ENCODE data around the gene GJA3.

Gene GJA3

DNA sequence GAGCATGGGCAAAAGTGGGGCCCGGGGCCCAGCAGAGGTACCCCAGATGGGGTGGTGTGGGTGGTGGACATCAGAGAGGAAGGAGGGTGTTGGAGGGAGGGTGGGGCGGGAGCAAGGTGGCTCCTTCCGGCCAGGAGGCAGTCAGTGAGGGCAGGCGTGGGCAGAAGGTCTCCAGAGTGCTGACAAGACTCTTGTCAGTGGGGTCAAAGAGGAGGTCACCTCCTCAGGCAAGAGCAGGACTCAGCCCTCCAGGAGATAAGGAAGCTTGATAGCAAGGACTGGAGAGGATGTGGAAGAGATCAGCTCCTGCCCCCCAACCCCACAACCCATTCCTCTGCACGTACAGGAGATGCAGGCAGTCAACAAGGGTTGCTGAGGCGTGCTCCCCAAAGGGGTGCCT lies 9.8 kb downstream of the GJA3 start:
- DNase-seq (ENCODE audit: low read depth), result no peak

DNA sequence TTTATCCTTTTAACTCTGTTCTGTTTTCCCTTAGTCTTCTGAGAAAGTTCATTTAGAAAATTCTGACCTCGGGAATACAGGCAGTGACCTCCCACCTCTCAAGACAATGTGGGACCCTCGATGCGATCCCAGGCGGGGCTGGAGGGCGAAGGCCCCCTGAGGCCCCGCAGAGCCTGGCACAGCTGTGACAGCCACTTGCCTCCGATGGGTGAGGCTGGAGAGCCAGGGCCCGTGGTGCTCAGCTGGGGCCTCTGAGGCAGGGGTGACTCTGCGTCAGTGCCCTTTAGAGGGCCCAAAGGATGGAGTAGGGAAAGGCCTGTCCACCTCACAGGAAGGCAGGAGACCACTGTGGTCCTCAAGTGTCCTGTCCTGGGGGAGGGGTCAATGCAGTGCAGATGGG lies 10.3 kb downstream of the GJA3 start:
- DNase-seq (ENCODE audit: low read depth), result no peak

DNA sequence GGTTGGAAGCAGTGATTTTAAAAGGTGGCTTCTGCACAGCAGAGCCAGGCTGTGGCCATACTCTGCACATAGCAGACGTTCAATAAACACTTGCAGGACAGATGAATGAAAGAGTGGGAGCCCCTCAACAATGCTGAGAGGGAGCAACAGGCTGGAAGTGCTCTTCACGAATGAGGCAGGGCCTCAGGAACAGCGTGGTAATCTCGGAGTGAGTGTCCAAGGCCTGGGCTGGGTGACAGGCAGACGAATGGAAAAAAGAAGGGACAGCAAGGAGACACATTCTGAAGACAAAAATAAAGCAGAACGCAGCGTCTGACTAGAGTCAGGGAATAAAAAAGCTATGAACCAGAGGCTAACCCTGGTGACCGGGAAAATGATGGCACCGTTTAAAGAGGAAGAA lies 11.1 kb downstream of the GJA3 start:
- DNase-seq (ENCODE audit: low read depth), result no peak

DNA sequence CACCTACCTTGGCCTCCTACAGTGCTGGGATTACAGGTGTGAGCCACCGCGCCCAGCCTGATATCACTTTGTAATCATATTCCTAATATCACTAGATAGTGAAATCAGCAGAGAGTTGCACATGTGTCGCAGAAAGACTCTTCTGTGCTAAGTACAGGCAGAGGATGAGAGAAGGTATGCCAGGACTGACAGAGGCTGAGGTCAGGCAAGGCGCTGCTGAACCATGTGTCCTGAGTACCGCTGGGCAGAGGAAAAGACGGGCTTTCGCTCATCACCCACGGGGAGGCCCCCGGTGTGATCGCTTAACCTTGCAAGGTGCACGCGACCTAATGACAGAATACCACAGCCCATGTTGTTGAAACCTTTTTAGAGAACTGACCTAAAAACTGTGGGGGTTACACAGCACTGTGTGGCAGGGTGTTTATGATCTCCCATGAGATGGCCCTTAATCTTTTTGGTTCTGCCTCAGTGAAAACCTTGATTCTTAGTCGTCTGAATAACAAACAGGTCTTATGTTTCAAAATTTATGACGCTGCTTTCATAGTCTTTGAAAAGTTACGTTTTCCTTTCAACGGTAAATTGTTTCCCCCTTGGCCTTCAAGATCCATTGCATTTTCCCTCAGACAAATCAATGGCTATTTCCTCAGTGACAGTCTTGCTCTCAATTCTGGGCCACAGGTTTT lies 12.2 kb downstream of the GJA3 start:
- no peak for DNase-seq (ENCODE audit: low read depth)

DNA sequence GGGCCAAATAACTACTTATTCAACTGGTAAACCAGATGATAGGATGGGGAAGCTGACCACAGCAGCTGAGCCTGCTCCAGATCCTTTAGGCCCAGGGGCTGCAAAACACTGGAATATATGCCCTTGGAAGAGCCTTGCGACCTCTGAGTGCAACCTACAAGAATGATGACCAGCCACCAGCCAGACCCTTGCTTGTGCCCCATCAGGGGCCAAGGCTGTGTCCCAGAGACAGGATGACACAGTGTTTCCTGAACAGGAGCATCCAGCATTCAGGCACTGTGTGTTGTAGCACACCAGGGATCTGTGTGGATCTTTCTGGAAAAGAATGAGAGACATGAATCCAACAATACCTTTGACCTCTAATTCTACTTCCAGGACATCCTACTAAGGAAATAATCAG lies 14.5 kb downstream of the GJA3 start:
- no peak for DNase-seq (ENCODE audit: low read depth)

DNA sequence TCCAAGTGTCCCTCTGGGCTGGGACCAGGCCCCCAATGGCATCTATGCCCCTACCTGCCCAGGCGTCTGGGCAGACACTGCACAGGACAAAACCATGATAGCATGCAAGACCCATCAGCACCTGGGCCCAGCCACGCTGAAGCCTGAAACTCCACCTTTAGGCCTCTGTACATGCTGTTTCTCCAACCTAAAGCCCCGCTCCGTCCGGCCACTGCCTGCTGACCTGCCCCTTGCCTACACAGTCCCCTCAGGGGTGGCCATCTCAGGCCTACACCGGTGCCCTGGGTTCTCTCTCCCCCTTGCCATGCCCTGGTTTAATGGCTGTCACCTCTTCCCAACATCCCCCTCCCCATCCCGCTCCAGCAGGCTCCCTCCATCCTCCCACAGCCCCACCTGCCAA lies 15.3 kb downstream of the GJA3 start:
- DNase-seq (ENCODE audit: low read depth), result no peak

DNA sequence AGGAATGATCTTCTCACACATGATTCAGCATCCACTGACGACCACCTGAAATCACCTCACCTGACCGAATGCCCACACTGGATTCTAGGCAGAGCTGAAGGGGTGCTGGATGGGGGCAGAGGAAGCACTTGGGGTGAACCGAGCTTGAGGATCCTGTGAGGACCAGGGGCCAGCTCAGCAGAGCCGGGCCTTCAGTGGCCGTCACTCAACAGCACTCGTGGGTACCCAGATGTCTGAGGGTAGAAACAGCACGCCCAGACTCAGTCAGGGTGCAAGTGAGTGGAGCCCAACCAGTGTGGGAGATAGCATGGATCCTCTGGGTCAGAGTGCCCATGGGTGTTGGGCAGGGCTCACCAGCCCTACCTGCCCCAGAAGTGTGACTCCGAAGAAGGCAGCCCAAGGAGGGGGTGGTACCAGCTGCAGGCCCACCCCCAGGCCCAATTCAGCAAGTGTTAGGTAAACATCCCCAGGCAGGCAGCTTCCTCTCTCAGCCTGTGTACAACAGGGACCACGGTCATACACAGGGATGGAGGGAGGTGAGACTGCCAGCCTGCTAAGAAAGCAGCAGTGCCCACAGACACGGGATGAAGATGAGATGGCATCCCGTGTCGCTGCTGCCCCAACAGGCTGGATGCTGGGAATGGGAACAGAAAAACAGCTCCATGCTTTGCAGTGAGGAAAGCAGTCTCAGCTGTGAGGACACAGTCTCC lies 16.6 kb downstream of the GJA3 start:
- no peak for DNase-seq (ENCODE audit: low read depth)

DNA sequence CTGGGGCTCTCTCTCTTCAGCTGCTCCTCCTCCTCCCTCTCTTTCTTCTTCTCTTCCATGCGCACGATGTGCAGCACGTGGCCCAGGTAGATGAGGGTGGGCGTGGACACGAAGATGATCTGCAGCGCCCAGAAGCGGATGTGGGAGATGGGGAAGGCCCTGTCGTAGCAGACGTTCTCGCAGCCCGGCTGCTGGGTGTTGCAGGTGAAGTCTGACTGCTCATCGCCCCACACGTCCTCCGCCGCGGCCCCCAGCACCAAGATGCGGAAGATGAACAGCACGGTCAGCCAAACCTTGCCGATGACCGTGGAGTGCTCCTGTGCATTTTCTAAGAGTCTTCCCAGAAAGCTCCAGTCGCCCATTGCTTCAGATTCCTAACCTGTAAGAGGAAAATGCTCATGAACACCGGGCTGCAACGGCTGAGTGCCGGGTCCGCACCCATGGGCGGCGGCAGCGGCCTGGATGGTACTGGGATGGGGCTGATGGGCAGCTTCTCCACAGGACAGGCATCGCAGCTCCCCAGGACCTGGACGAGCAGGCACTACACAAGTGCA lies 17.8 kb downstream of the GJA3 start:
- DNase-seq (ENCODE audit: low read depth), result no peak

DNA sequence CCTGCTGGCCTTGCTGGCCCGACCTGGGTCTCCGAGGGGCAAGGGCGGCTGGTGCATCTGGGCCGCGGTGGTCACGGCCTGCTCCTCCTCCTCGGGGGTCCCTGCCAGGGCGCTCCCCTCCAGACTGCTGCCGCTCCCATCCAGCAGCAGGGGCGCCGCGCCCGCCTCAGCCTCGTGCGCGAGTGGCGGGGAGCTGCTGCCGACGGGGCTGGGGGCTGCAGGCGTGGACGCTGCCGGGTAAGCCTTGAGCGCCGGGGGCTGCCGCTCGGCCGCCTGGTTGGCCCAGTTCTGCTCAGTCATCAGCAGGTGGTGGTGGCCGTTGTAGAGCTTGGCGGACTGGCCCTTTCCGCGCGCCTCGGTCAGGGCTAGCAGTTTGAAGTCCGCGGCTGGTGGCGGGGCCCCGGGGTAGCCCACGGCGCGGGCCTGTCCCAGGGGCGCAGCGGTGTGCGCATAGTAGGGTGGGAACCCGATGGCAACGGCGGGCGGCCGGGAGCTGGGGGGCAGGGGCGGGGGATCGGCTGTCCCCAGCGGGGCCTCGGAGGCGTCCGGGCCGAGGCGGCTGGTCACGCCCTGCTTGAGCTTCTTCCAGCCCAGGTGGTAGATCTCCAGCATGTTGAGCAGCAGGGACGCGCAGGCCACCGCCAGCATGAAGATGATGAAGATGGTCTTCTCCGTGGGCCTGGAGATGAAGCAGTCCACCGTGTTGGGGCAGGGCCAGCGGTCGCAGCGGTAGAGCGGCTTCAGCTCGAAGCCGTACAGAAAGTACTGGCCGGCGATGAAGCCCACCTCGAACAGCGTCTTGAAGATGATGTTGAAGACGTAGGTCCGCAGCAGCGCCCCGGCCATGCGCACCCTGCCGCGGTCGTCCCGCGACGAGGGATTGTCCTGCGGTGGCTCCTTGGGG lies 18.6 kb downstream of the GJA3 start:
- DNase-seq (ENCODE audit: low read depth), result no peak

DNA sequence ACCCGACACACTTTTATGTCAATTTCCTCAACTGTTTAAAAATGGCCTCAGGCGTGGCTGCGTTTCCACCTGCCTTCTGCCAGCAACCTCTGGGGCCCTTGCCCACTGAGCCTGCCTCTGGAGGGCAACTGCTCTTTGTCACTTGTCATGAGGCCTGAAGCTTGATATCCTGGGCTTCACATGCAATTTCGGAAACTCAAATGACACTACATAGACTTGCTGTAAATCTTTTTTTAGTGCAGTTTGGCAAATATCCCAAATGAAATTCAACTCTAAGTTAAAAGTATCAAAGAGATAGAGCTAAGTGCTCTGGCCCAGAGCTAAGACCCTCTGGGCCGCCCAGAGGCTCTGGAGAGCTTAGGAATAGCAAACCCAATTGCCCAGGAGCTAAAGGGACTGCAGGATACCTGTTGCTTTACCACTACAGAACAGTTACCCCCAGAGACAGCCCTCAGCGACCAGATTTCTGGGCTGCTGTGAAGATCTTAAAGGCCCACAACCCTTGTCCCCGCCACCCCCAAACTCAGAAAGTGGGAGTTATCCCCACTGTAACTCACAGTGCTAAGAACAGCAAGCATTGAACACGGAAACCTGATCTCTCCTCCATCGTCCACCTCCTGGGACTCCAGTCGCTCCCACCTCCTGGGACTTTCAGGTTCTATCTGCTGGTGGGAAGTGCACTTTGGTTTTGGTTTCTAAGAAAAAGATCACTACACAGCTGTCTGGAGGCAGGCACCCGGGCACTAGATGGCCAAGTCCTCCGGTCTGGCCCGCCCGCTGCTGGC lies 19.4 kb downstream of the GJA3 start:
- DNase-seq (ENCODE audit: low read depth), result no peak

DNA sequence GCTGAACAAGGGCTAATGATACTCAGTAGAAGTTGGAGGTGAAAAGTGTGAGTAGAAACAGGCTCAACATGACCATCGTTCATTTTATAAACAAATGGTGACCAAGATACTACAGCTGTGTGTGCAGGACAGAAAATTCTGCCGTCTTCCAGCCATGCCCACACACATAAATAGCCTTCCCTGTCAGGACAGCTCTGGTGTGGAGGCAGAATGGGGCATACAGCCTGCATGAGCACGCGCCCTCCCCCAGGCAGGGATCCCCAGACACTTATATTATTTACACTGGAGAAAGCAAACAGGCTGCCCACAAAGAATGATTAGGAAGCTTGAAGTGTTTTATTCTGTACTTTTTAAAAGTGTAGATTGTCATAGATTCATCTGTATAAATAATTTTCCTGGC lies 20.4 kb downstream of the GJA3 start:
- no peak for DNase-seq (ENCODE audit: low read depth)

DNA sequence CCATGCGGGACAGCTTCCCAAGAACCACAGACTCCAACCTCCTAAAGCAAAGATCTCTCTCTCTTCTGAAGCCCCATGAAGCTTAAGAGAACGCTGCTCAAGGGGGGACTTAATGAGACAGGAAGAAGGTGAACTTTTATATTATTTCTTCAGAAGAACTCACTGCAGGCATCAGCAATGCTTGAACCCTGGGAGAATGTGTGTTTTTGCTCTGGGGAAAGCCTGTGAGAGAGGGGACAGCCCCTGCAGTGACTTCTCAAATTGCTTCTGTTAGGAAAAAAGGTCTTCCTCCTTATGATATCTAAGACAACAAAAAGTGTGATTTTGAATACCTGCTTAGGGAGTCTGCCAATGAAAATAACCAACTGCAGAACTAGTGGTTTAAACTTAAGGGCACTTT lies 23.0 kb downstream of the GJA3 start:
- DNase-seq (ENCODE audit: low read depth), result no peak

DNA sequence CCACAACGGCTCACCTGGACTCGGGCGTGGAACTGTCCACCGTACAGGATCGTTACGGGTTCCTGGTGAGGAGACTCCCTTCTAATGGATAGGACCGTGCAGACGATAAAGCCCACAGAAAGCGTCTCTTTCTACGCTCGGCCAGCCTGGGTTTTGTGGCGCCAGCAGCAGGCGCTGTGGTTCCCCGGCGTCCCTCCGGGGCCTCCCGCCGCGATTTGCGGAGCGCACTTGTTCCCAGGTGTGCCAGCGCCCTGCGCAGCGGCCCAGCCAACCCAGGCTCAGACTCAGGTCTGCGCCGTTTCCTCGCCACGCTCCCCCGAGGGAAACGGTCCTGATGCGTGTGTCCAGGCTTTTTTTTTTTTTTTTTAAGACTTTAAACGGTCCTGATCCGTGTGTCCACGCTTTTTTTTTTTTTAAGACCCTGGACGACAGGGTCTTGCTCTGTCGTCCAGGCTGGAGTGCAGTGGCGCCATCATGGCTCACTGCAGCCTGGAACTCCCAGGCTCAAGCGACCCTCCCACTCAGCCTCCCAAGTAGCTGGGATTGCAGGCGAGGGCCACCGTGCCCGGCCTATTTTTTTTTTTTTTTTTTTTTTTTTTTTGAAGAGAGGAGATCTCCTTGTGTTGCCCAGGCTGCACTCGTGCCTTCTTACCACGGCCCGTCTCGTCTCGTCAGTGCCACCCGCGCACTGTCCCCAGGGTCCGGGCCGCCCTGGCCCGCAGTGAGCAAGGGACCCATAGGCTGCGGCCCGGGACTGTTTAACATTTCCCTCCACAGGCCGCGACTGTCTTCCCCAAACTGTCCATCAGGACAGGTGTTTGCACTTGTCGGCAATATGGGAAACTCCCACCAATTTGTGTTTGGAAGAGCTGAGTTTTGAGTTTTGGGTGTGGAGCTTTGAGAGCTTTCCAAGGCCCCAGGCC lies 23.8 kb downstream of the GJA3 start:
- DNase-seq (ENCODE audit: low read depth), result no peak

DNA sequence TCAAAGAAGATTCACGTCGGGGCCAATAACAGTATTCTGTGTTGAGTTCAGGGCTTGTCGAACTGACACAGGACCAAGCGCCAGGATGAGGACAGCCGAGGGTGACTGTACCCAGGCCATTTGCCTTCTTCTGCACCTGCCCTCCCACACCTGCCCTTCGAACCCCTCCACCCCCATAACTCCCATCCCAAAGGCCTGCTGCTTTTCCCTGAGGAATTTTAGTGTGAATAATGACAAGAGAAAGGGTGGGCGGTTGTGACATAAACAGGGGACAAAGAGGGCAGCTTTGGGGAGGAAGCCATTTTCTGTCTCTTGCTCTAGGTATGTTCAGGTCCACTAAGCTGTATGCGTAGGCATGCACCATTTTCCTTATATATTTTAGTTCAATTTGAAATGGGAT lies 26.1 kb downstream of the GJA3 start:
- no peak for DNase-seq (ENCODE audit: low read depth)

DNA sequence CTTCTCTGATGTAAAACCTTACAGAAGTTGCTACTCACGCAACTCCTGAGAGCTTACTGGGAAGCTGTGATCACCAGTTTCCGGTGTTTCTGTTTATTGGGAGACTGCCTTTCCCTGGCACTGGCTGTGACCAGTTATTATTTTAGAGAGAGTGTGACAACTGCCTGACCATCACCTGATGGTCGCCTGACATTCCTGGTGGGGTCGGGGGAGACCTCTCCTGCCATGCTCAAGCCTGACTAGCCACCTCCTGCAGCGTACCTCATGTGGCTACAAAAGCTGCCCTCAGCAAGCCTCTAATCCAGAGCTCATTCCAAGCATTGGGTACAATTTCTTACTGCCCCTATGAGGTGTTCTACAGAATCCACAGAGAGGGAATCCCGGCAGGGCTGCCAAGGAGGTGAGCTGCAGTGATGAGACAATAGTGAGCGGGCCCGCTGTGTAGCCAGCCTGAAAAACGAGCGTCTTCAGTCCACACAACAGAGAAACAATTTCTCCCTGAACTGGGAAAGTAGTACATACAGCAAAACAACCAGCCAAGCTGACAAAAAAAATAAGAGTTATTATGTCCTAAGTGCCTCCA lies 28.7 kb downstream of the GJA3 start:
- DNase-seq (ENCODE audit: low read depth), result no peak

DNA sequence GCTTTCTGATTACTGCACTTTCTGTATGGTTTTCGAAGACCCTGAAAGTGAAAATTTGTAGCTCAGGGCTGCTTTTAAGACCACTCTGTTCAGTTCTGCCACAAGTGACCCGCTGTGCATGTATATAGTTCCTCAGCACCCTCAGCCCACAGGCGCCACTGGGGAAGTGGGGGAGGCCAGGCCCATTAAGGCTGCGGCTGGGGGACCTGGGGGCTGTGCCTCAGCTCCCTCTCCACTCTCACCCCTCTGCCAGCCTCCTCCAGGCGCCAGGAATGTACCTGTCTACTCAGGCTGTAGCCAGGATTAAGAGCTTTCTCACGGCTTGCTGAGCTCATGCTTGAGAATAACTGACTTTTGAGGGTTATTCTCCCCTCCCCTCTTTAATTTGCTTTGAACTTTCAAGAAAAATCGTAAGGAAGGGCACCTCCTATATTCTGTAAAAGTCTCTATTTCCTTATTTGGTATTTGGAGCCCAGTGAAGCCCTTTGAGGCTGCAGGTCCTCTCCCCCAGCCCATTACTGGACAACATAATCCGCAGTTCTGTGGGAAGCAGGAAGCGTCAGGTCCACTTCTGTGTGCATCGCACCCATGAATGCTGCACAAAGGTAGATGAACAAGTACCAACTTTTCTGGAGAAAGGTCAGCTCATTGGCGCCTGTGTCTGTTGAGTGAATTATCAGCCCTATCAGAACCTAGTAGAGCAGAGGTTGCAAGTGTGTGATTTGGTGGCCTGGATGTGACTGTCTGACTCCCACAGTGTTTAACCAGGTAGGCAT lies 29.6 kb downstream of the GJA3 start:
- DNase-seq (ENCODE audit: low read depth), result no peak

DNA sequence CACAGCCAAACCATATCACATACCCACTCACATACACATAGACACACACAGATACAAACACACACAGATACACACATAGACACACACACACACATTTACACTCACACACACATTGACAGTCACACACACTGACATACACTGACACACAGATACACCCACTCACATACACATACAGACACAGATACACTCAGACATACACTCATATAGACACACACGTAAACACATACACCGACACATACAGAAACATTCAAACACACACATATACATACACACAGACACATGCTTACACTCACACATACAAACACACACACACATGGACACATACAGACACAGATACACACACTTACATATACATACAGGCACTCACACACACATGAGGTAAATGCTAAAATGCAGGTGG lies 30.2 kb downstream of the GJA3 start:
- DNase-seq (ENCODE audit: low read depth), result no peak

DNA sequence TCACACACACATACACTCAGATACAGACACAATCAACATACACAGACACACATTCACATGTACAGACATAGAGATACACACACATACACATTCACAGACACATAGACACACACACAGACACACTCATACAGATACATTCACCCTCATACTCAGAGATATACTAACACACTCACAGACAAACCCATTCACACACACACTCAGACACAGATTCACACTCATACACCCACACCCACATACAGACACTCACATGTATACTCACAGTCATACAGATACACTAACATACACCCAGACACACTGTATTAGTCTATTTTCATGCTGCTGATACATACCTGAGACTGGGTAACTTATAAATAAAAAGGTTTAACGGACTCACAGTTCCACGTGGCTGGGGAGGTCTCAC lies 30.8 kb downstream of the GJA3 start:
- DNase-seq (ENCODE audit: low read depth), result no peak

DNA sequence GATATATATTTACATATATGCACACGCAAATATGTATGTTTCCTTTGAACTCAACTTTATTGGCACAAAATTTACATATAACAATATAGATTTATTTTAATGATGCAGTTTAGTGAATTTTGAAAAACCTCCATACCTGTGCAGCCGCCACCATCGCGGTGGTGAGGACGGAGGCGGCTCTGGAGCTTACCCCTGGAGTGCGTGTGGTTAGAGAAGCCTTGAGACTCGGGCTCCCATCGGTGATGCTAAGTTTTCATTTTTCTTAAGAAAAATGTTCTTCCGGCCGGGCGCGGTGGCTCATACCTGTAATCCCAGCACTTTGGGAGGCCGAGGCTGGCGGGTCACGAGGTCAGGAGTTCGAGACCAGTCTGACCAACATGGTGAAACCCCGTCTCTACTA lies 31.8 kb downstream of the GJA3 start:
- no peak for DNase-seq (ENCODE audit: low read depth)

DNA sequence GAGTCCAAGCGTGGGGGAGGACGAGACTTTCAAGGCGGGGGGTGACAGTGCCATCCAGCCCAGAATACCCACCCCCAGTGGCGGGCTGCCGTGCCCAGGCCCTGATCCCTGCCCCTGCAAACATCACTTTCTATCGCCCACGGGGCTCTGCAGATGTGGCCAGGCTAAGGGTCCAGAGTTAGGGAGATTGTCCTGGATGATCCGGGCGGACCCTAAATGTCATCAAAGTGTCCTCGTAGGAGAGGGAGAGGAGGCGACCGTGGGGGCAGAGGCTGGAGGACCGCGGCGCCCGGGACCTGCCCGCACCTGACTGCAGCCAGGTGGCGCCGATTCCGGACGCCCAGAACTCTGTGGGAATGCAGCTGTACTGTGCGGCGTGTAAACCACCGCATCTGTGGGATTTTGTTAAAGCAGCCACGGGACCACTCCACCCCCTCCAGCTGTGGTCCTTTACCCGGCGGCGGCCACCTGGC lies 32.4 kb downstream of the GJA3 start:
- no peak for DNase-seq (ENCODE audit: low read depth)
